Psoas muscle (tissue), 8 donors: ENCODE measurements around the gene DLX4. TPM values are rescaled to one million over a fixed set of nuclear protein-coding genes. Genes with fewer than 3 reads are reported as not detected.

ENCODE experiments used
- ATAC-seq, 4 donors: fragments of 200-7000 bp; cut with Tn5 transposase; one replicate each; pipeline ENCODE4 v1.9.1; 2020; ENCODE audit warnings: moderate library complexity in 3 of 4, mild to moderate bottlenecking in 2 of 4
- DNase-seq, 2 donors: peaks; one replicate each; pipeline ENCODE4 v3.0.0-alpha.2; 2020
- H3K27ac ChIP-seq: fragments of 200-600 bp; one replicate; pipeline ENCODE4 v1.8.0; 2022
- H3K27me3 ChIP-seq, 3 donors: fragments of 200-600 bp in 1 of 3; one replicate each; pipeline versions ENCODE4 v1.6.1 to v1.8.0; 2013 to 2022; ENCODE audit warnings: low read length in 2 of 3, mild to moderate bottlenecking in 2 of 3, moderate library complexity in 1 of 3; ENCODE audit not compliant: insufficient read depth in 3 of 3
- H3K36me3 ChIP-seq, 2 donors: fragments of 200-600 bp in 1 of 2; one replicate each; pipeline versions ENCODE4 v1.6.1 to v1.8.0; 2013 to 2022; ENCODE audit warnings: low read depth in 1 of 2, mild to moderate bottlenecking in 1 of 2, moderate library complexity in 1 of 2; ENCODE audit not compliant: insufficient read depth in 1 of 2
- H3K4me1 ChIP-seq: fragments of 200-600 bp; one replicate; pipeline ENCODE4 v1.8.0; 2022
- H3K4me3 ChIP-seq: fragments of 200-600 bp; one replicate; pipeline ENCODE4 v1.8.0; 2022; ENCODE audit warnings: mild to moderate bottlenecking
- H3K9me3 ChIP-seq: fragments of 200-600 bp; one replicate; pipeline ENCODE4 v1.8.0; 2022
- WGBS, 3 donors: extraction: QIAGEN DNeasy Blood & Tissue Kit; methylation state at CpG; one replicate each; pipeline versions ENCODE4 v1.1.6 to v1.1.7; 2013; 5-methylcytosine and 5-hydroxymethylcytosine counted together
- intact Hi-C, 2 donors: fragments of 100-400 bp; cut with DNase I; formaldehyde crosslinking; loops; one replicate each; pipeline versions ENCODE4 v1.11.0 to v1.14.2; 2022
- polyA plus RNA-seq, 3 donors: library from polyadenylated mRNA; stranded (reverse); fragments of 200-250 nt; gene quantifications; one replicate each; pipeline ENCODE4 v1.2.3, GENCODE V29; 2013
- total RNA-seq, 4 donors: library from RNA; stranded (reverse); fragmentation: NEBNext Ultra II Directional in 2 of 4; extraction: Animal tissue kit (Norgen Biotek cat#: 25700) in 2 of 4; gene quantifications; one replicate each; pipeline versions ENCODE4 v1.2.1 to v1.2.4, GENCODE V29; 2021 to 2023
- TF ChIP-seq, protein P1 (sequence below): fragments of 200-600 bp; IDR thresholded peaks from one replicate; pipeline ENCODE4 v1.8.0; 2022; ENCODE audit warnings: antibody characterized with exemption
- donor health status: healthy with polysubstance abuse.
- donor health status: DM: no; HTN: no; CAD: no; lungs with moderate emphysema.
- donor health status: Bipolar disorder and iron deficiency.
- donor health status: healthy.
- donor health status: DM: yes; HTN: yes; CAD: no.
- donor health status: DM: no; HTN: no; CAD: no.
- donor health status: DM: no; HTN: no; CAD: no.
- donor health status: DM: yes; HTN: yes; CAD: no.

DLX4 gene
- total and polyA plus RNA-seq, 7 donors: not detected

DNA sequence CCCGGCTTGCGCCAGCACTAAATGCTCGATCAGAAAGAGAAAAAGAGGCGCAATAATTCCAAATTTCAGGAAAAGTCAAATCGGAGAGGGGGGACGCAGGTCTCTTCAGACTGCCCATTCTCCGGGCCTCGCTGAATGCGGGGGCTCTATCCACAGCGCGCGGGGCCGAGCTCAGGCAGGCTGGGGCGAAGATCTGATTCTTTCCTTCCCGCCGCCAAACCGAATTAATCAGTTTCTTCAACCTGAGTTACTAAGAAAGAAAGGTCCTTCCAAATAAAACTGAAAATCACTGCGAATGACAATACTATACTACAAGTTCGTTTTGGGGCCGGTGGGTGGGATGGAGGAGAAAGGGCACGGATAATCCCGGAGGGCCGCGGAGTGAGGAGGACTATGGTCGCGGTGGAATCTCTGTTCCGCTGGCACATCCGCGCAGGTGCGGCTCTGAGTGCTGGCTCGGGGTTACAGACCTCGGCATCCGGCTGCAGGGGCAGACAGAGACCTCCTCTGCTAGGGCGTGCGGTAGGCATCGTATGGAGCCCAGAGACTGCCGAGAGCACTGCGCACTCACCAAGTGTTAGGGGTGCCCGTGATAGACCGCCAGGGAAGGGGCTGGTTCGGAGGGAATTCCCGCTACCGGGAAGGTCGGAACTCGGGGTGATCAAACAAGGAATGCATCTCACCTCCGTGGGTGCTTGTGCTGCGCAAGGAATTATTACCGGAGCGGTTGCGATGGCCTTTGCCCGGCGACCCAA is 4.0 kb upstream of the DLX4 start:
- H3K9me3 ChIP-seq: no peaks in the 10 kb centered on the region
- no peak overlapping the region for H3K27ac ChIP-seq
- intact Hi-C loops: no loop called here
- H3K36me3 ChIP-seq: no peaks in the 10 kb centered on the region
- H3K27me3 ChIP-seq: peaks cover 0 to 98% (median 46%) of the 10 kb centered on the region in 3 donors
- peaks cover 9% of the 10 kb centered on the region for H3K4me1 ChIP-seq
- TF ChIP-seq, protein P1, sequence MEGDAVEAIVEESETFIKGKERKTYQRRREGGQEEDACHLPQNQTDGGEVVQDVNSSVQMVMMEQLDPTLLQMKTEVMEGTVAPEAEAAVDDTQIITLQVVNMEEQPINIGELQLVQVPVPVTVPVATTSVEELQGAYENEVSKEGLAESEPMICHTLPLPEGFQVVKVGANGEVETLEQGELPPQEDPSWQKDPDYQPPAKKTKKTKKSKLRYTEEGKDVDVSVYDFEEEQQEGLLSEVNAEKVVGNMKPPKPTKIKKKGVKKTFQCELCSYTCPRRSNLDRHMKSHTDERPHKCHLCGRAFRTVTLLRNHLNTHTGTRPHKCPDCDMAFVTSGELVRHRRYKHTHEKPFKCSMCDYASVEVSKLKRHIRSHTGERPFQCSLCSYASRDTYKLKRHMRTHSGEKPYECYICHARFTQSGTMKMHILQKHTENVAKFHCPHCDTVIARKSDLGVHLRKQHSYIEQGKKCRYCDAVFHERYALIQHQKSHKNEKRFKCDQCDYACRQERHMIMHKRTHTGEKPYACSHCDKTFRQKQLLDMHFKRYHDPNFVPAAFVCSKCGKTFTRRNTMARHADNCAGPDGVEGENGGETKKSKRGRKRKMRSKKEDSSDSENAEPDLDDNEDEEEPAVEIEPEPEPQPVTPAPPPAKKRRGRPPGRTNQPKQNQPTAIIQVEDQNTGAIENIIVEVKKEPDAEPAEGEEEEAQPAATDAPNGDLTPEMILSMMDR: no peak
- no peak for DNase-seq
- WGBS, 3 donors: 5 to 7% (median 6%) methylated on average over 52 of the region's 52 CpGs
- no peak for ATAC-seq
- H3K4me3 ChIP-seq: no peak overlapping the region

DNA sequence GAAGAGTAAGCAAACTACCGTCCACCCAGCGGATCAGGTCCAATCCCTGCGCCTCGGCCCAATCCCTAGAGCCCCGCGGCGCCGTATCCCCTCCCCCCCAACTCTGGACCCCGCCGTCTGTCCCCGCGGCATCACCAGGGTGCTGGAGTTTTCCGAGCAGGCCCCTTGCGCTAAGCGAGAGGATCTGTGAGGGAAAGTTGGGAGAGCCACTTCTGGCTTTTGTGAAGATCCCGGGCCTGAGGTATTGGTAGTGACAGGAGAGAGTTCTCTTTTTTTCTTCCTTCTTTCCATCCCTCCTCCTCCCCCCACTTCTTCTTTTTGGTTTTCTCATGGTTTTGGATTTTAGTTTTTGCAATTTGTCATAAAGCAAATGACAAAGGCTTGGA is 3.5 kb upstream of the DLX4 start:
- H3K27me3 ChIP-seq: peaks cover 0 to 100% (median 51%) of the 10 kb centered on the region in 3 donors
- 6 to 9% (median 7%) methylated on average over 16 of the region's 16 CpGs for WGBS, 3 donors
- intact Hi-C loops: no loop called here

GRCh38 chr17:49966767-49967166 is 2.2 kb upstream of the DLX4 start:
- TF ChIP-seq, protein P1: no peak
- intact Hi-C loops: no loop called here
- H3K27ac ChIP-seq: no peak overlapping the region
- 19 to 36% (median 28%) methylated on average over 3 of the region's 3 CpGs for whole genome bisulfite sequencing, 3 donors
- H3K4me1 ChIP-seq: peaks cover 11% of the 10 kb centered on the region
- no peaks in the 10 kb centered on the region for H3K9me3 ChIP-seq
- ATAC-seq (no peak), DNase-seq (no peak)
- H3K27me3 ChIP-seq: peaks cover 0 to 100% (median 61%) of the 10 kb centered on the region in 3 donors
- no peak overlapping the region for H3K4me3 ChIP-seq
- no peaks in the 10 kb centered on the region for H3K36me3 ChIP-seq

More for the DNA sequence above, 3.5 kb upstream of the DLX4 start:
- H3K27ac ChIP-seq: no peak overlapping the region
- DNase-seq (no peak), ATAC-seq (no peak)
- H3K36me3 ChIP-seq: no peaks in the 10 kb centered on the region
- TF ChIP-seq, protein P1: no peak
- no peaks in the 10 kb centered on the region for H3K9me3 ChIP-seq
- H3K4me3 ChIP-seq: no peak overlapping the region
- peaks cover 9% of the 10 kb centered on the region for H3K4me1 ChIP-seq

- H3K27me3 ChIP-seq: peaks cover 0 to 100% (median 65%) of the 10 kb centered on the region in 3 donors
- H3K4me3 ChIP-seq: no peak overlapping the region
- no peaks in the 10 kb centered on the region for H3K9me3 ChIP-seq
- H3K27ac ChIP-seq: no peak overlapping the region
- 14 to 20% (median 16%) methylated on average over 3 of the region's 3 CpGs for WGBS, 3 donors
- no peaks in the 10 kb centered on the region for H3K36me3 ChIP-seq
- intact Hi-C loops: no loop called here
- H3K4me1 ChIP-seq: peaks cover 15% of the 10 kb centered on the region
- TF ChIP-seq, protein P1: no peak
- no peak for DNase-seq
- no peak for ATAC-seq
Observed at GRCh38 chr17:49967205-49967604, 1.8 kb upstream of the DLX4 start.
